Measurements from ENCODE around the gene METTL9.
A peak's percentile ranks its signal among the peaks of the same experiment; 100 is the strongest.
"Not testable (repeated sequence)": the region's sequence is repeated elsewhere in the genome, so short reads cannot be mapped to it uniquely, and the experiment has no call there.

Gene METTL9

DNA sequence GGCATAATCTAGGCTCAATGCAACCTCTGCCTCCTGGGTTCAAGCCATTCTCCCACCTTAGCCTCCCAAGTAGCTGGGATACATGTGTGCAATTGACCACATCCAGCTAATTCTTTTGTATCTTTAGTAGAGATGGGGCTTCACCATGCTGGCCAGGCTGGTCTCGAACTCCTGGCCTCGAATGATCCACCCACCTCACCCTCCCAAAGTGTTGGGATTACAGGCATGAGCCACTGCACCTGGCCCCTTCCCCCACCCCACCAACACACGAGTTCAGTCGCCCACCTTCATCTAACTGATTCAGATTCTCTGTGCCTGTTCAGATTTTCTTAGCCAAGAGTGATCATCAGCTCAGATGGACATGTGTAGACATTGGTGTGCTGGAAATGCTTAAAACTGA, 25.0 kb upstream of the METTL9 start:
- no peak for DNase-seq (ENCODE audit: low spot score)

- DNase-seq (ENCODE audit: low spot score), result not testable (repeated sequence)
Measured at GRCh38 chr16:21576323-21576722, 23.1 kb upstream of the METTL9 start.

GRCh38 chr16:21577487-21577886, 21.9 kb upstream of the METTL9 start:
- DNase-seq (ENCODE audit: low spot score), result not testable (repeated sequence)

DNA sequence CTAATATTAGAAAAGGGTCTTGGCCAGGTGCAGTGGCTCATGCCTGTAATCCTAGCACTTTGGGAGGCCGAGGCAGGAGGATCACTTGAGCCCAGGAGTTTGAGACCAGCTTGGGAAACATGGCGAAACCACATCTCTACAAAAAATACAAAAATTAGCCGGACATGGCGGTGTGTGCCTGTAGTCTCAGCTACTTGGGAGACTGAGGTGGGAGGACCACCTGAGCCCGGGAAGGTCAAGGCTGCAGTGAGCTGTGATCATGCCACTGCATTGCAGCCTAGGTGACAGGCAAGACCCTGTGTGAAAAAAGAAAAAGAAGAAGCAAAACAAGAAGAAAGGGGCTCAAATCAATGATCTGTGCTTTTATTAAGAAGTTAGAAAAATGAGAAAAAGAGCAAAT, 21.1 kb upstream of the METTL9 start:
- DNase-seq (ENCODE audit: low spot score), result not testable (repeated sequence)

DNA sequence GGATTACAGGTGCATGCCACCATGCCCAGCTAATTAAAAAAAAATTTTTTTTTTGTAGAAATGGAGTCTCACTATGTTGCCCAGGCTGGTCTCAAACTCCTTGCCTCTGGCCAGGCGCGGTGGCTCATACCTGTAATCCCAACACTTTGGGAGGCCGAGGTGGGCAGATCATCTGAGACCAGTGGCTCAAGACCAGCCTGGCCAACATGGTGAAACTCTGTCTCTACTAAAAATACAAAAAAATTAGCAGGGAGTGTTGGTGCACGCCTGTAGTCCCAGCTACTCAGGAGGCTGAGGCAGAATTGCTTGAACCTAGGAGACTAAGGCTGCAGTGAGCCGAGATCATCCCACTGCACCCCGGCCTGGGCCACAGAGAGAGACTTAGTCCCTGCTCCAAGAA, 19.2 kb upstream of the METTL9 start:
- not testable (repeated sequence) for DNase-seq (ENCODE audit: low spot score)

GRCh38 chr16:21580807-21581206, 18.6 kb upstream of the METTL9 start:
- DNase-seq (ENCODE audit: low spot score), result no peak

GRCh38 chr16:21584817-21585216, 14.6 kb upstream of the METTL9 start:
- no peak for DNase-seq (ENCODE audit: low spot score)

DNA sequence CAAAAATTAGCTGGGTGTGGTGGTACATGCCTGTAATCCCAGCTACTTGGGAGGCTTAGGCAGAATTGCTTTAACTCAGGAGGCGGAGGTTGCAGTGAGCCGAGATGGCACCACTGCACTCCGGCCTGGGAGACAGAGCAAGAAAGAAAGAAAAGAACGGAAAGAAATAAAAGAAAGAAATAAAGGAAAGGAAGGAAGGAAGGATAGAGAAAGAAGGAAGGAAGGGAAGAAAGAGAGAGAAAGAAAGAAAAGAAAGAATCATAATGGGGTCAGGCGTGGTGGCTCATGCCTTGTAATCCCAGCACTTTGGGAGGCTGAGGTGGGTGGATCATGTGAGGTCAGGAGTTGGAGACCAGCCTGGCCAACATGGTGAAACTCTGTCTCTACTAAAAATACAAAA, 10.8 kb upstream of the METTL9 start:
- DNase-seq (ENCODE audit: low spot score), result not testable (repeated sequence)

- DNase-seq (ENCODE audit: low spot score), result no peak
Measured at GRCh38 chr16:21589551-21589950, 9.8 kb upstream of the METTL9 start.

- no peak for DNase-seq (ENCODE audit: low spot score)
Measured at GRCh38 chr16:21590287-21590686, 9.1 kb upstream of the METTL9 start.

DNA sequence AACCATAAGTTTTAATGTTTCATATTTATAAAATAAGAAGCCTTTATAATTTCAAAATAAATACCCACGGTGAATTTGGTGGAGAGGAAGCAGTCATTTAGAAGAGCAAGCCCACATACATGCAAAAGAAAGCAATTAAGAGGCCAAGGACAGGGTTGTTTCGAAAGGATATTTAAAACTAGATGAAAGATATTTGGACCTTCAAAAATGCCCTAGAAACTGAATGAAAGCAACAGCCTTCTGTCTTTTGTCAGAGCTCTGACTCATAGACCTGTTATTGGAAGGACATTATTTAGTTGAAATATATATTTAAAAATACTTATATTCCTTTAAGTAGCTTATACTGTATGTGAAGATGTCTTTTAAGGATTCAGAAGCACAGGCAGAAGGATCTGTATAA, 8.6 kb upstream of the METTL9 start:
- DNase-seq (ENCODE audit: low spot score), result no peak

DNA sequence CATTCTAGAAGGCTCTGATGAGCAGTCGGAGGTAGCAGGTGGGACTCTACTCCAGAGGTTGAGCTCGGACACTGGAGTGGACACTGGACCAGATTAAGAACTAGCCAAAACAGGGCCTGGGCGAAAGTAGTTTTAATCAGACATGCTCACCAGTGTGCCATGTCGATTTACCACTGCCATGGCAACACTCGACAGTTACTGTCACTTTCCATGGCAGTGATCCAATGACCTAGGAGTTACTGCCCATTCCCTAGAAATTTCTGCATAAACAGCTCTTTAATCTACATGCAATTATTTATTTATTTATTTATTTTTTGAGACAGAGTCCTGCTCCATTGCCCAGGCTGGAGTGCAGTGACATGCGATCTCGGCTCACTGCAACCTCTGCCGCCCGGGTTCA, 7.2 kb upstream of the METTL9 start:
- no peak for DNase-seq (ENCODE audit: low spot score)

DNA sequence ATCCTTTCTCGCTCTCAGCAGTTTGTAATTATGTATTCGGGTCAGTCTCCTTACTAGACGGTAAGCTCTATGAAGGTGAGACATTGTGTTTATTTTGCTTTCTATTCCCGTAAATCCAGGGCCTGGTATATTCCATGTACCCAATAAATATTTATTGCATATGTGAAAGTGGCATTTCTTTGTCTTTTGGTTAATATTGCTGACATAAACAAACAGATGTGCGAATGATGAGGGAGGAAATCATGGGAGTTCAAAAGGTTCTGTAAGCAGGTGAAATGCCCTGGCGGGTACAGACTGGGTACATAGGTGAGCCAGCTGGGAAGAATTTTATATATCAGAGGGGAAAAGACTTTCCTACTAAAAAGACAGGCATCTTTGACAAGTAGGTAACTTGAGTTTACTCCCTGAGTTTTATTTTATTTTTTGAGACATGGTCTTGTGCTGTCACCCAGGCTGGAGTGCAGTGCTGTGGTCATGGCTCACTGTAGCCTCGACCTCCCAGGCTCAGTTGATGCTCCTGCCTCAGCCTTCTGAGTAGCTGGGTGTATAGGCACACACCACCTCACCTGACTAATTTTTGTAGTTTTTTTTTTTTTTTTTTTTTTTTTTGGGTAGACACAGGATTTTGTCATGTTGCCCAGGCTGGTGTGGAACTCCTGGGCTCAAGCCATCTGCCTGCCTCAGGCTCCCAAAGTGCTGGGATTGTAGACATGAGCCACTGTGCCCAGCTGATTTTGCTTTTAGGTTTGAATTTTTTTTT, 5.7 kb upstream of the METTL9 start:
- no peak for DNase-seq (ENCODE audit: low spot score)

- no peak for DNase-seq (ENCODE audit: low spot score)
Measured at GRCh38 chr16:21597561-21598030, 1.8 kb upstream of the METTL9 start.

- DNase-seq (ENCODE audit: low spot score), result no peak
Measured at GRCh38 chr16:21598206-21598605, 1.2 kb upstream of the METTL9 start.

DNA sequence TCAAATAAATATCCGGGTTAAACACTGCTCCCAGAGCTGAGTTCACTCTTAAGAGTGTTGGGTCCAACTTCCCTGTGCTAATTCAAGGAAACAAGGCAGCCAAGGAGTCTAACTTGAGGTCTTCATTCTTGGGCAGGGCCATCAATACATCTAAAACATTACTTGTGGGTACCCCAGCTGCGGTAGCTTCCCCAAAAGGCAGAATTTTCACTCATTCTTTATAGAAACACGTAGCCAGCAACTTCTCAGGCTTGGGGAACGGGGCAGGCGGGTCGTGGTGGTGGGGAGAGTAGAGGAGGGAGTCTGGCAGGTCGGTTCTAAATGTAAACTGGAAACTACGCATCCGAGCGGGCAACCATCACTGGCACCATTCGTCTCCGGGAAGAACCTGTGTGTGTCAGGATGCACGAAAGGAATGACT, 666 bp upstream of the METTL9 start:
- DNase-seq (ENCODE audit: low spot score), result no peak

DNA sequence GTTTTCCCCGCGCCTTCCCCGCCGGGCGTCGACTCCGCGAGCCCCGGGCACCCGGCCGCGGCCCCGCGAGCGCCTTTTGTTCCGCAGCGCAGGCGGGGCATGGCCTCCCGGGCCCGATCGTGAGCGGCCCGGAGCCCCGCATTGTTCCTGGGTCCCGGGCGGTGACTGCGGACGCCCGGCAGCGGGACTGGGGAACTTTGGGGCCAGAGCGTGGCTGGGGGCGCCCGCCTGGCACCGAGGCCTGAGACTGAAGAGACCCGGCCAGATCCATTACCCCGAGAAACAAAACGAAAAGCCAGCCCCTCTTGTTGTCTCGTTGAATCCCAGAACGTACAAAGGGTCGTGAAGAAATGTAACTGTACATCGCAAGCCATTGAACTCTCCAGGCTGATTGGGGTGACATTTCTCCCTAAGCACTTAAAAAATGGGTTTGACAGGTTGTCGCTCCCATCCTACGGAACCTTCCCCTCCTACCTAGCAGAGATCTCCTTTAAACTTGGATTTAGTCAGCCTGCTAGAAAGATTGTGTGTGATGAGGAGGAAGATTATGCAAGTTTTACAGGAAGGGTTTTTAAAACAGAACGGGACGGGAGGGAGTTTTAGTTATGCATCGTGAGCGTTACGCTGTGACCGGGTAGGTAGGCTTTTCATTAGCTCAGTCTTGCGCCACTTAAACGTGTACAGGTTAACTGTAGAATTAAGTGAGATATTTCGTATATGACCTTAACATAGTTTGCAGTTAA, 825 bp downstream of the METTL9 start:
- DNase-seq (ENCODE audit: low spot score), result peak; percentile 30

GRCh38 chr16:21602785-21603184, 3.4 kb downstream of the METTL9 start:
- DNase-seq (ENCODE audit: low spot score), result no peak

- peak; percentile 22 for DNase-seq (ENCODE audit: low spot score)
Measured at GRCh38 chr16:21603928-21604327, 4.6 kb downstream of the METTL9 start.

DNA sequence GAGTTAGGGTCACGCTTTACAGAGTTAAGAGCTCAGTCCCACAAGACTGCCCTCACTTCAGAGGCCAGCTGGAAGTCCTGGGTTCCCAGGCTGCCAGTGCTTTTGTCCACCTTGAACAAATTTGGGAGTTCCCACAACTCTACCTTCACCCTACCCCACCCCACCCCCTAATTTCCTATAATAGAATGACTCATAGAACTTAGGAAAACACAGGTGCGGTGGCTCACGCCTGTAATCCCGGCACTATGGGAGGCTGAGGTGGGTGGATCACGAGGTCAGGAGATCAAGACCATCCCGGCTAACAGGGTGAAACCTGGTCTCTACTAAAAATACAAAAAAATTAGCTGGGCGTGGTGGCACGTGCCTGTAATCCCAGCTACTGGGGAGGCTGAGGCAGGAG, 6.5 kb downstream of the METTL9 start:
- DNase-seq (ENCODE audit: low spot score), result not testable (repeated sequence)

DNA sequence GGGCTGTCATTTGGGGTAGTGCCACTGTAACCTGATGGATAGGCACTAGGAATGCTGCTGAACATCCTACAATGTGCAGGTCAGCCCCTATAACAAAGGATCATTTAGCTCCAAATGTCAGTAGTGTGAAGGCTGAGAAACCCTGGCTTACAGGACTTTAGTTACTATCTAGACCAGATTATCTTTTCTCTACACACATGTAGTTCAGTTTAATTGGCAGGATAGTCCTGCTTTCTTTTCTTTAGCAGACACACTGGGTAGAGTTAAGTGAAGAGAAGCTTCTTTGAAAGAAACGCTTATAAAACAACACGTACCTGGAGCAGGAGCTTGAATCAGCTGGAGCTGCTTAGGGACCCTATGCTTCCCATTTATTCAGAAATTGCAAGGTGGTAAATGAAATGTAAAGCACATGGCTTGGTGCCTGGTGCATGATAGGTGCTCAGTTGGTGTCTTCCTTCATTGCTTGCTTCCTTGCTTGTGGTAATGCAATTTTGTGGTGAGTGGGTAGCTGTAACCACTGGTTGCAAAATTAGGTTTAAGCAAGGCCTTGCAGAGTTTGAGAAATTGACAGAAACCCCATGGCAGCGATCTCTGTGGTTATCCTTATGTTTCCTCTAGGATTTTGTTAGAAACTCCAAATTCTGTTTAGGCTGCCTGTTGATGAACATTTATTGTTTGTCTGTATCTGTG, 9.4 kb downstream of the METTL9 start:
- DNase-seq (ENCODE audit: low spot score), result peak; percentile 20

GRCh38 chr16:21610006-21610544, 10.7 kb downstream of the METTL9 start:
- no peak for DNase-seq (ENCODE audit: low spot score)

DNA sequence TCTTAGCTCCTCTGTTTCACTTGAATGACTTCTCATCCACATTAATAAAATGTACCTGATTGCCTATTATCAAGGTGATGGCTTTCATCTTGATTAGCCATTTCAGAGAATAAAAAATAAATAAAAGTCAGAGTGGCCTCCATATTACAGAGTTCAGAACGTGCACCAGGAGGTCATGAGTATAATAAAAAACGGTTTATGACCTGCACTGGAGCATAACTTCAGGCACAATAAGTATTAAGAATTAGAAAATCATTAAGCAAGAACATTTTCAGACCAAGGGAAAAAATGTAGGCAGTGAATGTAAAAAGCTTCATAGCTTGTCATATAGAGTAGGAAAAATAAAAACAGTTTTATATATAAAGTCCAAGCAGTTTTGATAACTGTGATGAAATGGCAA, 11.4 kb downstream of the METTL9 start:
- no peak for DNase-seq (ENCODE audit: low spot score)

Measured in GM03348 (cell line).